NCI-H1105 treated with DMSO at 0.1 percent for 48 hours (cell line): ENCODE data around the gene FHAD1.

ENCODE experiments used
- DNase-seq: peaks from one replicate; lab custom pipeline; 2025; lab: John Stamatoyannopoulos, UW

FHAD1 gene

DNA sequence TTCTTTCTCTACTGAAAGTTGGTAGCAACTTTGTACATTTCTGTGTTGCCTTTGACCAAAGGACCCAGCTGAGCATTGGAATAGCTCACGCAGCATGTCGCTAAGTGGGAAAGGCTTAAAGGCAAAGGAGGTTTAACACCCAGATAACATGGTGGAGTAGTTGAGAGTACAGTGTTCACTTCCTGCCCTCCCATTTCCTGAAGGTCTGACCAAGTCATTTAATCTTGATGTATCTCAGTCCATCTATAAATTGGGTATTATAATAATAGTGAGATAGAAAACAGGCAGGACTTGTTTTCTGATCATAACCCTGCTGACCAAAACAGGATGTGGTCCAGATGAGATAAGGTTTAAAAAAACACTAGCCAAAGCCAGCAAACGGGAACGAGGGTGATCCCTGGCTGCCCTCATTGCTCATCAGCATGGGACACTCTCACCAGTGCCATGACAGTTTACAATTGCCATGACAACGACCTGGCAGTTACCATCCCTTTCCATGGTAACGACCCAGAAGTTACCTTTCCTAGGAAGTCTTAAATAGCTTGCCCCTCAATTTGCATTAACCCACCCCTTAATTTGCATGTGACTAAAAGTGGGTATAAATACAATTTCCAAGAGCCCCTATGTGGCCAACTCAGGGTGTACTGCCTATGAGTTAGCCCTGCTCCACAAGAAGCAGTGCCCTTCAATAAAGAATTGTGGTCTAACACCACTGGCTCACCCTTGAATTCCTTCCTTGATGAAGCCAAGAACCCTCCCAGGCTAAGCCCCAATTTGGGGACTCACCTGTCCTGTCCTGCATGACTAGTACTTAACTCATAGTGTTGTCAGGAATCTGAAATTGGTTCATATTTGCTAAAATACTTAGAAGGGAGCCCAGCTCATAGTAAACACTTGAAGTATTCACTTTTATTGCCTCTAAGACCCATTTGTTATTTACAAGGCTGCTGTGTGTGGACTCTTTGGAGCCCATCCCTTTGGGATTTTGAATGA, 28.4 kb upstream of the FHAD1 start:
- DNase-seq: no peak

- DNase-seq: no peak
Measured at GRCh38 chr1:15219280-15220023, 27.6 kb upstream of the FHAD1 start.

- no peak for DNase-seq
Measured at GRCh38 chr1:15220024-15220392, 27.0 kb upstream of the FHAD1 start.

GRCh38 chr1:15220825-15221431, 26.1 kb upstream of the FHAD1 start:
- DNase-seq: no peak

DNA sequence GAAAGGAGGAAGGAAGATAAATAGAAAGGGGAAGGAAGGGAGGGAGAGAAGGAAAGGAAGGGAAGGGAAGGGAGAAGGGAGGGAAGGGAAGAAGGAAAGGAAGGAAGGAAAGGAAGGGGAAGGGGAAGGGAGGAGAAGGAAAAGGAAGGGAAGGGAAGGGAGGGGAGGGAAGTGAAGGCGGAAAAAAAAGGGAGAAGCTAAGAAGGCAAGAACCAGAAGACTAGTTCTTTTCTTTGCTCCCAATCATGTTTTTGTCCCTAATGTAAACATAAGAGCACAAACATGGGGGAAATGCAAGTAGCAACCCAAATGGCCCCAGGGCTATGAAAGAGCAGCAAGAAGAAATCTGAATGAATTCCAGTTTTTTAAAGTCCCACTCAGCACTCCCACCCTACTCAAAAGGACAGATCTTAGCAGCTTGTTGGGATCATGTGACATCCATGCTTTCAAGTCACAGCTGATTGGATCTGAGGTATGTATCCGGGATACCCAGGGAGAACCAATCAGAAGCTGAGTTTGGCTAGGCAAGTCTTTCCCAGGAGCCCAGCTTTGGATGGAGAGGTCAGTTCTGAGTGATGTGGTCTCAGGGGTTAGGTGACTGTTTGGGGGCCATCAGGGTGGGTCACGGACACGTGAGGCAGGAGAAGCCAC, 24.2 kb upstream of the FHAD1 start:
- DNase-seq: no peak

GRCh38 chr1:15224259-15224869, 22.7 kb upstream of the FHAD1 start:
- DNase-seq: no peak

- no peak for DNase-seq
Measured at GRCh38 chr1:15224974-15225373, 22.0 kb upstream of the FHAD1 start.

DNA sequence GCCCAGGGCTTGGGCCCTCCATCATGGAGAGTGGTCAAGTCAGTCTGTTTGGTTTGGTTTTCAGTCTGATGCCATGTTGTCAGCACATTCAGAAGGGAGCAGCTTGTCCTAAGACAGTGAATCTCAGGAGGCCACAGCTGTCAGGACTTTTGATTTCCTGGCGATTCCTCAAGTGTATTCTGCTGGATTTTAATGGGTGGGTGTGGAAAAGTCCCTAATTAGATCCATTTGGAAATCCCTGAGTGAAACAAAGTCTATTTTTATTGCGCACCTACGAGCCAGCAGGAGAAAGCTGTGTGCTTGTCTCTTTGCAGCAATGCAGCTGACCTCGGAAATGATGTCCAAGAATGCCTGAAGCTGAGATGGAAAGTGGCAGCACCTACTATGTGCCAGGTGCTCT, 21.6 kb upstream of the FHAD1 start:
- no peak for DNase-seq

GRCh38 chr1:15226388-15227255, 20.4 kb upstream of the FHAD1 start:
- no peak for DNase-seq

- DNase-seq: no peak
Measured at GRCh38 chr1:15229707-15230131, 17.3 kb upstream of the FHAD1 start.

GRCh38 chr1:15231714-15232201, 15.3 kb upstream of the FHAD1 start:
- DNase-seq: no peak

DNA sequence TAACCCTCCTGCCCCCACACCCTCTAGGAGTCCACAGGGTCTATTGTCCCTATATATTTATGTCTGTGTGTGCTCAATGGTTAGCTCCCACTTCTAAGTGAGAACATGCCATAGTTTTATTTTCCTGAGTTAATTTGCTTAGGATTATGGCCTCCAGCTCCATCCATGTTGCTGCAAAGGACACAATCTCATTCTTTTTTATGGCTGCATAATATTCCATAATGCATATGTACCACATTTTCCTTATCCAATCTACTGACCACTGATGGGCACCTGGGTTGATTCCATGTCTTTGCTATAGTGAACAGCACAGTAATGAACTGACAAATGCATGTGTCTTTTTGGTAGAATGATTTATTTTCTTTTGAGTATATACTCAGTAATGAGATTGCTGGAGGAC, 13.3 kb upstream of the FHAD1 start:
- no peak for DNase-seq

- DNase-seq: no peak
Measured at GRCh38 chr1:15236321-15236721, 10.7 kb upstream of the FHAD1 start.

GRCh38 chr1:15236746-15237145, 10.3 kb upstream of the FHAD1 start:
- DNase-seq: no peak

GRCh38 chr1:15238789-15239188, 8.2 kb upstream of the FHAD1 start:
- no peak for DNase-seq

GRCh38 chr1:15242766-15243165, 4.3 kb upstream of the FHAD1 start:
- DNase-seq: no peak

DNA sequence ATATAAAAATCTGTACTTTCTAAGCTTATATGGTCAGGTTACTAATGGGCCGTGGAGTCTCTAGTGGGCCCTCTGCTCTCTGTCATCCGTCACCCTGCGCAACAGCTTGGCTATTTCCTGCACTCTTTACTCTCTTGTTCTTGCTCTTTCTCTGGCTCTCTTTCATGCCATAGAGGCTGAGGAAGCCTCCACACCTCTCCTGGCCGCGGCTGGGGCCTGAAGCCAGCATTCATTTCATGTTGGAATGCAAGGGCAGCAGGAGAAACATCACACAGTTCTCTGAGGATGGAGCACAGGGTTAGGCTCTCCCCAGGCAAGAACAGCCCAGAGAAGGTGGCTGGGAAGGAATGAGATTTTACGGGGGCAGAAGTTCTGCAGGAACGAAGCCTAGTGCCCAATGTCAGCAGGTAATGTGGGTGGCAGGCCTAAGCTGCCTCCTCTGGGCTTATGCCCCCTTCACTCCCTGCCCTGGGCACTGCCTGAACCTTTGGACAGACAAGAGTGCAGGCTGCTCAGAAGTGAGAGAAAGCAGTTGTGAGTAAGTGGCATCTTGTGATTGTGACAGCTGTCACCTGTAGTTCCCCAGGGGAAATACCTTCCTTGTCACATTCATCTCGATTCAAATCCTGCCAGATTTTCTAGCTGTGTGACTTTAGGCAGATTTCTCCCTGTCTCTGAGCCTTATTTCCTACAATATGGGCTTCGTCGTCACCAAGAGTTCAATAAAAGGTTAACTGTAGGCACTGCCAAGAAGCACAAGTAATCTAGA, 3.6 kb upstream of the FHAD1 start:
- no peak for DNase-seq

DNA sequence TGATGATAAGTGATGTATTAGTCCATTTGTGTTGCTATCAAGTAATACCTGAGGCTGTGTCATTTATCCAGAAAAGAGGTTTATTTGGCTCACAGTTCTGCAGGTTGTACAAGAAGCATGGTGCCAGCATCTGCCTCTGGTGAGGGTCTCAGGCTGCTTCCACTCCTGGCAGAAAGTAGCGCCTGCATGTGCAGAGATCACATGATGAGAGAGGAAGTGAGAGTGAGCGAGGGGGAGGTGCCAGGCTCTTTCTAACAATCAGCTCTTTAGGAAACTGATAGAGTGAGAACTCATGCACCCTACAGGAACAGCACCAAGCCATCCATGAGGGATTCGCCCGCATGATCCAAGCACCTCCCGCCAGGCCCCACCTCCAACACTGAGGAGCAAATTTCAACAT, 2.2 kb upstream of the FHAD1 start:
- DNase-seq: no peak

DNA sequence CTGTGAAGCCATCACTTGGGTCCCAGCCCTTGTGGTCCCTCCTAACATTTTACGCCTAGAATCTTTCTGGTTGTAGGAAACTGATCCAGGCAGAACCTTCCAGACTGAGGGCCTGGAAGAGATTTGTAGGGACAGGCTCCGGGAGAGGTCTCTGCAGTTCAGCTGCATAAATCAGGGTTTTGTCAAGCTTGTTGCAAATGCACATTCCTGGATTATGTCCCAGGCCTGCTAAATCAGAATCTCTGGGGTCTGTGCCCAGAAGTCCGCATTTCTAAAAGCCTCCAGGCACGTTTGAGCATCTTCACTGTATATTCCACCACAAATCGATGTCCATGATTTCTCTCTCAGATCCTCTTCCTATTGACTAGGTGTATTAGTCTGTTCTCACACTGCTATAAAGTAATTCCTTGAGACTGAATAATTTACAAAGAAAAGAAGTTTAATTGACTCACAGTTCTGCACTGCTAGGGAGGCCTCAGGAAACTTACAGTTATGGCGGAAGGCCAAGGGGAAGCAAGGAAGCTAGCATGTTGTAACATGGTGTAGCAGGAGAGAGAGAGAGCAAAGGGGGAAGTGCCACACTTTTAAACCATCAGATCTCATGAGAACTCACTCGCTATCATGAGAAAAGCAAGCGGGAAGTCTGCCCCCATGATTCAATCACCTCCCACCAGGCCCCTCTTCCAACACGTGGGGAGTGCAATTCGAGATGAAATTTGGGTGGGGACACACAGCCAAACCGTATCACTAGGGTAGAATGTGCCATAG, 1.2 kb upstream of the FHAD1 start:
- DNase-seq: no peak
